ENCODE results near the gene KDM6B. TPM values are rescaled to one million over a fixed set of nuclear protein-coding genes. Genes with fewer than 3 reads are reported as not detected.

The KDM6B gene
- total and polyA plus RNA-seq, 7 donors: 2.8 to 26.0 (median 15.2) TPM

- intact Hi-C loops (cut with DNase I): no loop called here
These were observed 33.9 kb downstream of the KDM6B start for GRCh38 chr17:7867881-7868329.

GRCh38 chr17:7873051-7873450 lies 39.0 kb downstream of the KDM6B start:
- H3K36me3 ChIP-seq (ENCODE audit: insufficient read depth in 1 of 2, low read depth in 1 of 2): no peaks in the 10 kb centered on the region
- no peak overlapping the region for H3K27ac ChIP-seq
- ATAC-seq: no peak
- no peaks in the 10 kb centered on the region for H3K9me3 ChIP-seq
- no peak for TF ChIP-seq CTCF (IDR thresholded peaks at IDR 0.05)
- no peak for DNase-seq
- H3K4me1 ChIP-seq: no peaks in the 10 kb centered on the region
- no peak overlapping the region for H3K4me3 ChIP-seq
- 60 to 70% (median 67%) methylated on average over 4 of the region's 4 CpGs for WGBS, 3 donors
- intact Hi-C loops (cut with DNase I): no loop called here
- H3K27me3 ChIP-seq (ENCODE audit: insufficient read depth in 3 of 3, low read length in 2 of 3): peaks cover 0 to 7% (median 0%) of the 10 kb centered on the region in 3 donors

More at GRCh38 chr17:7867881-7868329, 33.9 kb downstream of the KDM6B start:
- no peaks in the 10 kb centered on the region for H3K9me3 ChIP-seq
- DNase-seq (no peak), ATAC-seq (no peak)
- no peaks in the 10 kb centered on the region for H3K27me3 ChIP-seq (ENCODE audit: insufficient read depth in 3 of 3, low read length in 2 of 3)
- H3K27ac ChIP-seq: no peak overlapping the region
- H3K4me3 ChIP-seq: no peak overlapping the region
- no peaks in the 10 kb centered on the region for H3K4me1 ChIP-seq
- peaks cover 0 to 6% of the 10 kb centered on the region in 2 donors for H3K36me3 ChIP-seq (ENCODE audit: insufficient read depth in 1 of 2, low read depth in 1 of 2)
- no peak for TF ChIP-seq CTCF (IDR thresholded peaks at IDR 0.05)
- 71 to 86% (median 85%) methylated on average over 5 of the region's 5 CpGs for WGBS, 3 donors

- H3K27ac ChIP-seq: no peak overlapping the region
- no peak for ATAC-seq
These were observed 41.9 kb downstream of the KDM6B start for GRCh38 chr17:7875804-7876370.

GRCh38 chr17:7878234-7878633 lies 44.2 kb downstream of the KDM6B start:
- intact Hi-C loops (cut with DNase I): no loop called here
- 87 to 97% (median 93%) methylated on average over 7 of the region's 7 CpGs for WGBS, 3 donors
- no peak overlapping the region for H3K27ac ChIP-seq
- no peaks in the 10 kb centered on the region for H3K36me3 ChIP-seq (ENCODE audit: insufficient read depth in 1 of 2, low read depth in 1 of 2)
- no peaks in the 10 kb centered on the region for H3K4me1 ChIP-seq
- DNase-seq (no peak), ATAC-seq (no peak)
- no peak for TF ChIP-seq CTCF (IDR thresholded peaks at IDR 0.05)
- H3K9me3 ChIP-seq: no peaks in the 10 kb centered on the region
- H3K4me3 ChIP-seq: no peak overlapping the region
- peaks cover 0 to 34% (median 4%) of the 10 kb centered on the region in 3 donors for H3K27me3 ChIP-seq (ENCODE audit: insufficient read depth in 3 of 3, low read length in 2 of 3)

More at GRCh38 chr17:7875804-7876370, 41.9 kb downstream of the KDM6B start:
- intact Hi-C loops (cut with DNase I): no loop called here
- no peak for TF ChIP-seq CTCF (IDR thresholded peaks at IDR 0.05)
- H3K36me3 ChIP-seq (ENCODE audit: insufficient read depth in 1 of 2, low read depth in 1 of 2): no peaks in the 10 kb centered on the region
- H3K4me1 ChIP-seq: no peaks in the 10 kb centered on the region
- H3K9me3 ChIP-seq: no peaks in the 10 kb centered on the region
- H3K4me3 ChIP-seq: no peak overlapping the region
- 82 to 92% (median 91%) methylated on average over 2 of the region's 2 CpGs for WGBS, 3 donors
- no peak for DNase-seq
- H3K27me3 ChIP-seq (ENCODE audit: insufficient read depth in 3 of 3, low read length in 2 of 3): peaks cover 0 to 19% (median 4%) of the 10 kb centered on the region in 3 donors
